AG08395 (cell line): Measurements from ENCODE around the gene ZBTB42.

Experiments used
- DNase-seq: peaks from one replicate; pipeline ENCODE4 v3.0.0; 2012; ENCODE audit warnings: mixed read lengths, low spot score

ZBTB42 gene

DNA sequence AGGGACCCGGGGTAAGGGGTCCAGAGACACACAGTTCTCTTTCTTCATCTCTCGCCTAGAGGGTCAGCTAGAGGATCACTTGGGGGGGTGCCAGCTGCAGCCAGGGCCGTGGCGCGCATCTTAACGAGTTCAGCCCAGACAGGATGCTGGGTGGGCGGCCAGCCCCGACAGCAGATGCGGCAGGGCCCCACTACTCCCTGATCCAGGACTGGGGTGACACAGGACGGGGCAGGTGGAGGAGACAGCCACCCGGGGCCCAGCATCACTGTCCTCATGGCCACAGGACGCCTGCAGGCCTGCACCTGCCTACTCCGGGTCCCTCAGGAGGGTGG is 18.1 kb upstream of the ZBTB42 start:
- no peak for DNase-seq

DNA sequence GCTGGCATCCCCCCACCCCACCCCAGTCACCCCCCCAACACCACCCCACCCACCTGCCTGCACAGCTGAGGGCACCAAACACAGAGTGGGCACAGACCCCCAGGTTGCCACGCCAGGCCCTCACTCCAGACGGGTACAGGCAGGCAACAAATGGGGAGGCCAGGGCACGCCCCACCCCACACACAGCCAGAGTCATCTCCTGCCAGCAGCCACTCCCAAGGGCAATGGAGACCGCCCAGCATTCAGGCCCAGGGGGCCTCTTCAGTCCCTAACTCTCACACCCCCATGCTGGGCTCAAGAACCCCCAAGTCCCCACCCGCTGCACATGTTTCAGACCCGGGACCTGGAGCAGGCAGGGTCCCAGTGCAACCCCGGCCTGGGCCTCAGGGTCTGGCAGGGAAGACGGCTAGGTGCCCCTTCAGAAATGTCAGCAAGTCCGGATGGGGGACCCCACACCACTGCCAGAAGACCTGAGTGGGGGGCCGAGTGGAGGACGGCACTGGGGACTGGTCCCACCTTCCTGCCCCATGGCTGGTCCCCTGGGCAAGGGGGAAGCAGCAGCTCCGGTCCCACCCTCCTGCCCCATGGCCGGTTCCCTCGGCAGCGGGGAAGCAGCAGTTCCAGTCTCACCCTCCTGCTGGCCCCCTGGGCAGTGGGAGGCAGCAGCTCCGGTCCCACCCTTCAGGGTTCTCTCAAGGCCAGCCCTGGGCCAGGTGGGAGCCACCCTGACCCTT is 17.2 kb upstream of the ZBTB42 start:
- no peak for DNase-seq

GRCh38 chr14:104784218-104784568 is 16.7 kb upstream of the ZBTB42 start:
- no peak for DNase-seq

DNA sequence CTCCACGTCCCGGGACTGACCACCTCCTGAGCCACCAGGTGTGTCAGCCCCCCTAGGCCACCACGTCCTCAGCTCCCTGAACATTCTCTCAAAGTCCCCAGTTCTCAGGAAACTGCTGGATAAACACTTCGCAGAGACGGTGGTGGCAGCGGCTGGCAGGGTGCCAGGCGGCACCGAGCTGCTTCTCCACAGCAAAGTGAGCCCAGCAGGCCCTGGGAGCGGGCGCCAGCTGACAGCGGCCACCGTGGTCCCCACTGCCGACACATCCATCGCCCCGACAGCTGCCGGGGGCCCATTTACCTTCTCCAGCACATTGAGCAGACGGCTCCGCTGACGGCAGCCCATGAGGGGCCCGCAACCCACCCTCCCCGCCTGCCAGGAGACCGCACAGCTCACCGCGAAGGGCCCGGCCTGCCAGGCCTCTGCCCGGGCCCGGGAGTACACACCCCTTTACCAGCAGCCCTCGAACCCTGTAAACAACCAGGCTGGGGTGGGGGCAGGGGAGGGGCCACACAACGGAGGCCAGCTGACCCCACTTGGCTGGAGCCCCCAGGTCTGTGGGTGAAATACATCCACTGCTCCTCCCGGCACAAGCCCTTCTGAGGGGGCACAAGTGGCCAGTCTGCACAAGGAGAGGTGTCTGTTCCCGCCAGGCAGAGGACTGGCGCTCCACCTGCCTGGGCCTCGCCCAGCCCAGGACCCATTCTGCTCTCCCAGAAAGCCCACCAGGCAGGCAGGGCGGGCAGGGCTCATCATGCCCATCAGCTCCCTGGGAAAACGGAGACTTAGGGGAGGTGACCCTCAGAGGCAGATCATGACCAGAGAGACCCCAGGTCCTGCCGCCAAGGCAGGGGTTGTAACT is 15.8 kb upstream of the ZBTB42 start:
- DNase-seq: no peak

DNA sequence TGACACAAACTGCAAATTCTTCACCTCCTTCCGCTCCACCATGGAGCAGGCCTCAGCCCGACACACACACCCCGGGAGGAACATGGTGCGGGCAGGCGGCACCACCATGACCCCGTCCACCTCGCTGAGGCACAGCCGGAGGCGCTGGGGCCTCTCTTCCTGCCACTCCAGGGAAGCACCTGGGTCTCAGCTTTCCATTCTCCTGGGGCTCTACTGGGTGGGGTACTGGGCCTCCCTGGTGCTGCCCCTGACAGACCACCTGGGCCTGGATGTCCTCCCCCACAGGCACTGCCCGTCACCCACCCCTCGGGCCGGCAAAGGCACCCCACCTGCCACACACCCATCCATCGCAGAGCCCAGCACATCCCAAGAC is 15.2 kb upstream of the ZBTB42 start:
- no peak for DNase-seq

DNA sequence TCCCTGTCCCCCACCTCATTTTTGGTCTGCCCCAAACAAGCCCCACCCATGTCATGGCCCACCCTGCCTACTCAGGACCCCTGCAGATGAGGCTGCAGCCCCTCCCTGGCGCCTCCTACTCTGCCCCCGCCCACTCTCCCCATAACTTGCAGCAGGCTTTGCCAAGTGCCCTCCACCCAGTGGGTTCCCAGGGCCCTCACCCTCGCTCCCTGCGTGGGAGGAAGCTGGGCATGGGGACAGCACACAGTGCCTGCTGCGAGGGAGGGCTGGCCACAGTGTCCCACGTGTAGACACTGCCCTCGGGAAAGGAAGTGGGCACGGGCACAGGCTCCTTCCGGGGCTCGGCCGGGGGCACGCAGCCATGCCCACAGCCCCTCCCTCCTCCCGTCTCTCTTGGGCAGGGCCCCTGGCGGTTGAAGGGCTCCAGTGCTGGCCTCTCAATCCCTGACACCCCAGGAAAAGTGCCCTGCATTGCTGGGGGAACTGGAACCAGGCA is 14.8 kb upstream of the ZBTB42 start:
- no peak for DNase-seq

- DNase-seq: no peak
These were observed 13.9 kb upstream of the ZBTB42 start for GRCh38 chr14:104786726-104787675.

DNA sequence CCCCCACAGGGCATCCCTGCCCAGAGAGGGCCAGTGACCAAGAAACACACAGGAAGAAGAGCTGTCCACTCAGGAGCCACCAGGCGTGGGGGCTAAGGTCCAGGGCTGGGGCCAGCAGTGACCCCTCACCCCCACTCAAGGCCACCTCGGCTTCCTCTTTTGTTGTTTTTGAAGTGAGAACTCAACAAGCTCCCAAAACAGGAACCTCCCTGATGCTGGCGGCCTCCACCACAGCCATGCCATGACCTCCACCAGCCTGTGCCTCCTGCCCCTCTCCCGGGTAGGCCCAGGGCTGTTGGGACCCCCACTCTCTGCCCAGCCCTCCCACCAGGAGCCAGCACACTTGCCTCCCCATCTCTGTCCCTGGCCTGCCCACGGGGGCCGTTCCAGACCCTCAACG is 13.2 kb upstream of the ZBTB42 start:
- no peak for DNase-seq

GRCh38 chr14:104788161-104788818 is 12.6 kb upstream of the ZBTB42 start:
- no peak for DNase-seq

DNA sequence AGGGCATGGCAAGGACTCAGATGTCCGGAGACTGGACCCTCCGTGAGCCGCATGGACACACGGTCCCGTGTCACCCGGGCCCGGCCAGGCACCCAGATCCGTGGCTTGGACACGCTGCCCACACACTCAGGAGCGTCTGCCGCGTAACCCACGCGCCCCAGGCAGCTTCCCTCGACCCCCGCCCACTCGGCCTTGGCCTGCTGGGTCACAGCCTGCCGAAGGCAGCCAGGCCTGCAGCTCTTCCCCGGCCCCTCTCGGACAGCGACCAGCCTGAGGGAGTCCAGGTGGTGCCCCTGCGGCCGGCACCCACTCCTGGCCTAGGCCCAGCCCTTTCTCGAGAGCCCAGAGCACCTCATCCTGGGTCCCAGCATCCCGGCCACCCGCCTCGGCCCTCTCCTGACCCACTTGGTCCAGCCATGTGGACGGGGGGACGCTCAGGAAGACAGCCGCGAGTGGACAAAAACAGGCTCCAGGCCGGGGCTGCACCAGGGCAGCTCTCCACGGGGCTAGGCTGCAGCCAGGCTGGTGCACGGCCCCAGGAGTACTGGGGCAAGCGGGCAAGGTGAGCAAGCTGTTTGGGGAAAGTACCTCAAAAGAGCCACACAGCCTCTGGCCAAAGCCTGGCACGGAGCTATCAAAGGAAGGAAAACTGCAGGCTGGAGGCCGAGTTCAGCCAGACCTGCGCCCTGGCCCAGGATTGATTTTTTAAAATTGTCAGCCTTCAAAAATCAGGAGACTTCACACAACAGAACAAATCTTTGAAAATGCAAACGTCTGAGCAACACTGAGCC is 11.8 kb upstream of the ZBTB42 start:
- DNase-seq: no peak

GRCh38 chr14:104789752-104790743 is 10.9 kb upstream of the ZBTB42 start:
- no peak for DNase-seq

DNA sequence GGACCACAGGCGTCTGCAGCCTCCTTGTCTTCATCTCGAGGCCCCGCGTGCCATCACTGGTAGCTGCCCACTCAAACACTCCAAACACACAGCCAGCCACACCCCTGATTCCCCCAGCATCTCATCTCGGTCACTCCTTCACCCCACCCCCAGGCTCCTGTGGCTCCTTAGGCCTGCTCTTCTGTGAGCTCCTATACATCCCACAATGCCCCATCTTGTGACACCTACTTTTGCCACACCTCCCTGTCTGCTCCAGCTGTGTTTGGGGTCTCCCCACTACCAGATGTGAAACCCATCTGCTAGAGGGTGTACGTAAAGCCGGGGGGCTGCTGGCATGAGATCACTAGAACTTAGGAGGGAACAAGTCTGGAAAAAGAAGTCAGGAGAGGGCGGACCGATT is 9.5 kb upstream of the ZBTB42 start:
- DNase-seq: no peak

- no peak for DNase-seq
These were observed 8.6 kb upstream of the ZBTB42 start for GRCh38 chr14:104792101-104792884.

DNA sequence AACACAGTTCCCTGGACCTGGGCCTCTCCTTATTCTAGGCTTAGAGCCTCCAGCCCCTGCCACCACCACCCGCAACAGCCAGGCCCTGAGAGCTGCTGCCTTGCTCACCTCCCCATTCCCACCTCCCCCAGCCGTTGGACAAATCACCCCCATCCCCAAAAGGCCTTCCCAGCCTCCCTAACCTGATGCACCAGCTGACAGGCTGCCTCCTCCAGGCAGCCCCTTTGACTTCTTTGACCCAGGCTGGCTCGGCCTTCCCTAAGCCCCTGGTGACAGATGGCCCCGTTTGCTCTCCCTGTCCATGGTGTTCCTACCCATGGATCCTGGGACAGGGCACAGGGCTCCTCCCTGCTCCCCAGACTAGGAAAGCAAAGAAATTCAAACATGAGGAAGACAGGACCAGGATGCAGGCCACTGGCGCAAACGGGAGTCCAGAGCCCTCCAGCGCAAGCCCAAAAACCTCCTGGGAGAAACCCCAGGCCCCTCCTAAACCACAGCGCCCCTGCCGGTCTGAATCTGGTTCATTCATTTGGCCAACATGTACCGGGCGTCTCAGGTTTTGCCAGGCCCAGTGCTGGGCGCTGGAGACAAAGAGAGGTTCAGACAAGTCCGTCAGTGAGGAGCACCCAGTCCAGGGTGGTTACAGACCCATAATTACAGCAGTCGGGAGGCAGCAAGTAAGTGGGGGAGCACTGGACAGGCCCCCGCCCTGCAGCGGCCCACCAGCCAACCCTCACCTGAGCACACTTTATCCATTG is 7.8 kb upstream of the ZBTB42 start:
- no peak for DNase-seq

GRCh38 chr14:104793703-104793959 is 7.3 kb upstream of the ZBTB42 start:
- DNase-seq: no peak

DNA sequence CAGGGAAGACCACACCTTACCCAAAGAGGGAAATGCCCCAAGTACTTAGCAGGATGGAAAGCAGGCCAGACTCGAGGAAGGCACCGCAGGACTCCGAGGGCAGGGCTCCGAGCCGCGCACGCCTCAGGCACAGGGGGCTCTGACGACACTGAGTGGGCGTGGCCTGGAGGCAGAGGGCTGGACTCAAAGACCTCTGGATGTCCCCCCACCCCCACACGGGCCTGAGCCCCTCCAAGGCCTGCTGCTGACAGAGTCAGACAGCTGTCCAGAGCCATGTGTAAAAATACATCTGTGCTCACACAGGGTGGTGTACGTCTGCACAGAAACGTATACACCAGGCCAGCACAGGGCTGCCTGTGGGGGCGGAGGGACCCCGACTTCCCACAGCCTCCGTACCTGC is 6.8 kb upstream of the ZBTB42 start:
- DNase-seq: peak; percentile 66

DNA sequence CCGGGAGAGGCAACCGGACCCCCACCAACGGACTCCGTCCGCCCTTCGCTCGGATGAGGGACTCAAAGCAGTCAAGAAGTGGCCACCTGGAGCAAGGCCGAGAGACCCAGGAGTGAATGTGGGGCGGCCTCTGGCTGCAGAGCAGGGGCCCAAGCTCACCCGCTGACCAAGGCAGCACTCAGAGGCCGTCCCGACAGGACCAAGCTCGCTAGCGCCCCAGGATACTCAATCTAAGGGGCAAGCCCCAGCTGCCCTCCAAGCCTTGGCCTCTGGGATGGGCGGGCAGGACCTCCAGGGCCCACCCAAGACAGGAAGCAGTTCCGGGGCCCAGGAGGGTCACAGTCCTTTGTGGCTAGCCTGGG is 6.3 kb upstream of the ZBTB42 start:
- DNase-seq: peak; percentile 49

DNA sequence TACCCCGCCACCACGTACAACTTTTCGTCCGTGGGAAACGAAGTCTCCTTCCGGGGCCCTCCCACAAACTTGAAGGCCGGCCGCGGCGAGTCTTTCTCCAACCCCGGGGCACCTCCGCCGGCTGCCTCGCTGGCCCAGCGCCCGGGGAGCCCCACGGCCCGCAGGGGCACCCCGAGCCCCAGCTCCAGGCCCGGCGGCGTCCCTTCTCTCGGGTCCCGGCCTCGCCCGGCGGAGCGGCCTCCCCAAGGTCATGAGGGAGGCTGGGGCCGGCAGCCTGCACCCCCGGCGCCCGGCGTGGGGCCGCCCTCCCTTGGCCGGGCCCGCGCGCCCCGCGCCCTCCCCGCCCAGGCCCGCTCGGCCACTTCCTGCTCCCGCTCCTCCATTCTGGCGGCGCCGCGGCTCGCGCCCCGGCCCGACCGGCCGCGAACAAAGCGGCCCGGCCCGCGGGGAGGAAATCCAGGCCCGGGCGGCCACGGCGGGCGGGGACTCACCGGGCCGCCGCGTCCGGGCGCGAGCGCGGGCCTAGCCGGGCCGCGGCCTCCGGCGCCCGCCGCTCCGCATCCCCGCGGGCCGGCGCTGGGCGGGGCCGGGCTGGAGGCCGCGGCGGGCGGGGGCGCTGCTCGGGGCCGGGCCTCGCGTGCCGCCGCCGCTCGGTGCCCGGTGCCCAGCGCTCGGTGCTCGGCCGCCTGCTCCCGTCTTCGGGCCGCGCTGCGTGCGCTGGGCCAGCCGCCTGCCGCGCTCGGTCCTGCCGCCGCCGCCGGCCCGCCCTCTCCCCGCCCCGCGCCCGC is 5.7 kb upstream of the ZBTB42 start, which contains the start of gene AKT1:
AKT1 (minus strand) TSS at position 756 of the 788 bp plus-strand sequence. CDS start 3,105 bp downstream, outside the sequence.
- DNase-seq: peak; percentile 45
